NB4 (cell line): ENCODE measurements around the gene NFAT5.
A peak's percentile ranks its signal among the peaks of the same experiment; 100 is the strongest.
"Not testable (repeated sequence)": the region's sequence is repeated elsewhere in the genome, so short reads cannot be mapped to it uniquely, and the experiment has no call there.

Source experiments
- DNase-seq: peaks from one replicate; pipeline ENCODE4 v3.0.0; 2010; ENCODE audit warnings: low read depth
- H3K4me3 ChIP-seq: one replicate; pipeline ENCODE4 v1.5.1; 2011; ENCODE audit warnings: mild to moderate bottlenecking, low read depth, low read length, moderate library complexity
- MYC ChIP-seq: IDR thresholded peaks from 2 replicates; pipeline ENCODE4 v1.6.1; 2011; ENCODE audit warnings: low read depth, low read length
- POLR2A ChIP-seq: IDR thresholded peaks from 2 replicates; pipeline ENCODE4 v1.6.1; 2011; ENCODE audit warnings: mild to moderate bottlenecking; ENCODE audit not compliant: insufficient read length; ENCODE audit errors: extremely low read depth
- TF ChIP-seq, protein P1 (sequence below): IDR thresholded peaks from one replicate; pipeline ENCODE4 v1.5.1; 2012; ENCODE audit warnings: low read depth, low read length
- TF ChIP-seq, protein P2 (sequence below): IDR thresholded peaks from 2 replicates; pipeline ENCODE4 v1.6.1; 2011; ENCODE audit warnings: low read depth, low read length

NFAT5 gene

DNA sequence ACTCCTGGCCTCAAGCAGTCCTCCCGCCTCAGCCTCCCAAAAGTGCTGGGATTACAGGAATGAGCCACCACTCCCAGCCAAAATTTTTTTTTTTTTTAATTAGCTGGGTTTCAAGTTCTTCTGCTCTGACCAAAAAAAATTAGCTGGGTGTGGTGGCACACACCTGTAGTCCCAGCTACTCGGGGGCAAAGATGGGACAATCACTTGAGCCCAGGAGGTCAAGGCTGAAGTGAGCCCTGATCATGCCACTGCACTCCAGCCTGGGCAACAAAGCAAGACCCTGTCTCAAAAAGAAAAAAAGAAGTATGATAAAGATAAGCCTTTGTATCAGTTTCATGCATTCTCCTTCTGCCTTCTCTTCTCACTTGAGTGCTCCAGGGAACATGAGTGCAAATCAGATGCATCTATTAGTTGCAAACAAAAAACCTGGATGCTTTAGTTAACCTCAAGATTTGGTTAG lies 158.7 kb downstream of the NFAT5 start:
- no peak for DNase-seq
- TF ChIP-seq POLR2A (no peak), MYC (no peak)
- TF ChIP-seq, protein P1, sequence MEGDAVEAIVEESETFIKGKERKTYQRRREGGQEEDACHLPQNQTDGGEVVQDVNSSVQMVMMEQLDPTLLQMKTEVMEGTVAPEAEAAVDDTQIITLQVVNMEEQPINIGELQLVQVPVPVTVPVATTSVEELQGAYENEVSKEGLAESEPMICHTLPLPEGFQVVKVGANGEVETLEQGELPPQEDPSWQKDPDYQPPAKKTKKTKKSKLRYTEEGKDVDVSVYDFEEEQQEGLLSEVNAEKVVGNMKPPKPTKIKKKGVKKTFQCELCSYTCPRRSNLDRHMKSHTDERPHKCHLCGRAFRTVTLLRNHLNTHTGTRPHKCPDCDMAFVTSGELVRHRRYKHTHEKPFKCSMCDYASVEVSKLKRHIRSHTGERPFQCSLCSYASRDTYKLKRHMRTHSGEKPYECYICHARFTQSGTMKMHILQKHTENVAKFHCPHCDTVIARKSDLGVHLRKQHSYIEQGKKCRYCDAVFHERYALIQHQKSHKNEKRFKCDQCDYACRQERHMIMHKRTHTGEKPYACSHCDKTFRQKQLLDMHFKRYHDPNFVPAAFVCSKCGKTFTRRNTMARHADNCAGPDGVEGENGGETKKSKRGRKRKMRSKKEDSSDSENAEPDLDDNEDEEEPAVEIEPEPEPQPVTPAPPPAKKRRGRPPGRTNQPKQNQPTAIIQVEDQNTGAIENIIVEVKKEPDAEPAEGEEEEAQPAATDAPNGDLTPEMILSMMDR: no peak
- TF ChIP-seq, protein P2, sequence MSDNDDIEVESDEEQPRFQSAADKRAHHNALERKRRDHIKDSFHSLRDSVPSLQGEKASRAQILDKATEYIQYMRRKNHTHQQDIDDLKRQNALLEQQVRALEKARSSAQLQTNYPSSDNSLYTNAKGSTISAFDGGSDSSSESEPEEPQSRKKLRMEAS: no peak
- H3K4me3 ChIP-seq: peak overlapping the region; percentile 94

DNA sequence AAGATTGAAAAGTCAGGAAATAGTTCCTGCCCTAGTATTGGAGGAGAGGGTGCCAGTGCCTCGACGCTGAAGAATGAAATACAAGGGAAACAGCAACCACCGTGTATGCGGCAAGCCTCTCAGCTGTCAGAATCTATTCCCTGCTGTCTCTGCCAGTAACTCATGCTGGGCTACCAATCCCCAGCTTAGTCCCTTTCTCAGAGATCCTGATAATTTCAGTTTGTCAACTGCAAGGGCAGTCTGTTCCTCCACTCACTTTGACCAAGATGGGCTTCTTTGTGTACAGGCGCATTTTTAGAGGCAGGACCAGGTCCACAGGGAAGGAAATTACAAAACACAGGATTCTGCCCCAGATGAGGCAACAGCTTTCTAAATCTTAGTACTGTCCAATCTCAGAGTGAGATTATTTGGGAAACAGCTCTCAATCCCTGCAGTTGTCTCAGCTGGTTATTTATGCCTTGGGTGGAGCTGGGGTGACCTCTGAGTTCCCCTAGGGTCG lies 159.3 kb downstream of the NFAT5 start:
- peak; percentile 40 for DNase-seq
- peak overlapping the region; percentile 94 for H3K4me3 ChIP-seq
- TF ChIP-seq, protein P1: no peak

DNA sequence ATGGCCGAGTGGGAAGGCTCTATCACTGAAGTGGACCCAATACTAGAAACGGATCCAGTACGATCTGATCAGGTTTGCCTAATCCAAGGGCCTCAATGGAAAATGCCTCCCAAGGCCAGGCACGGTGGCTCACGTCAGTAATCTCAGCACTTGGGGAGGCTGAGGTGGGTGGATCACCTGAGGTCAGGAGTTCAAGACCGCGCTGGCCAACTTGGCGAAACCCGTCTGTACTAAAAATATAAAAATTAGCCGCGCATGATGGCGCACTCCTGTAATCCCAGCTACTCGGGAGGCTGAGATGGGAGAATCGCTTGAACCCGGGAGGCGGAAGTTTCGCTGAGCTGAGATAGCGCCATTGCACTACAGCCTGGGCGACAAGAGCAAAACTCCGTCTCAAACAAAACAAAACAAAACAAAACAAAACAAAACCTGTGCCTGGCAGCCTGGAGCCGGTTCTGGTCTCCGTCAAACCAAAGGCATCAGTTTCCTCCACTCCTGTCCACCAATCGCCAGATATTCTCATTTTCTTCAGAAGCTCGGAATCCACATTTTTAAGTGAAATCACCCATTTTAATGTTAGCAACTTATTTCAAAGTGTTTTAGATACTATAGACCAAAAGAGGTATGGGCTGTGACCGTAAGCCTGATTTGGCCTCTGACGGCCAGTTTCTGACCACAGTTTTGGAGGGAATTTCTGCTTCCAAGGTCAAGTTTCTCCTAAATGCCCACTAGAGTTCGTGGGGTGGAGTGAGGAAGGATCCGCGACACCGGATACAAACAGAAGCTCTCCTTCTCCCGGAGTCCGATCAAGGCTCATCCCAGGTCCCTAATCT lies 159.9 kb downstream of the NFAT5 start:
- no peak for DNase-seq
- H3K4me3 ChIP-seq: peak overlapping the region; percentile 94
- TF ChIP-seq, protein P2: no peak
- TF ChIP-seq POLR2A: no peak
- TF ChIP-seq, protein P1: no peak
- no peak for TF ChIP-seq MYC

DNA sequence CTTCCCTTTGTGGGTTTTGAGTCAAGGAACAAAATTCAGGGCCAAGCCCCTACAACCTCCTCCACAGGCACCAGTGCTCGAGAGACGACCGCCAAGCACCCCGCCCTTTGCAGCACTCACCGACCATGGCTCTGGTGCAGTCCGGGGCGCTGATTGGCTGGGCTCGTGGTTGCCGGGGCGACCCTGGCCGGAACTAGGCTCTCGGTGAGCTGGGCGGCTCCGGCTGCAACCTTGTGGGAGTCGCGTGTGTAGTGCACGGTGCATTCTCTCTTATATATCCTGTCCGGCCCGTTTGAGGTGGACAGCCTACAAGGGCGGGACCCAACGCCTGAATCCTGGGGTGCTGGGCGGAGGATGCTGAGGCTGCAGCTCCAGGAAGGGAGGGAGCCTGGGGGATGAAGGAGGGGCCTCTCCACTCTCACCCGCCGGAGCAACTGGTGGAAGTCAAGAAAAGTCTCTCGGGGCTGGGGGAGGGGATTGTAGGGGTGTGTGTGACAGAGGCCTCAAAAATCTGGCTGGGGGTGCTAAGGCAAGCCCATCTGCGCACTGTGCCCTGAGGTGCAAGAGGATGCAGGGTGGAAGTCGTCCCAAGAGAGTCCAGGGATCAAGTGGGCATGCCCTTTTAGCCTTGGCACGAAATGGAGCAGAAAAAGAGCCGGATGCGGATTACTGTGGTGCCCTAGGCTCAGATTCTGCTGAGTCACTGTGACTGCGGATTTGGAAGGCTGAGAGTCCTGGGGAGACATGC lies 160.7 kb downstream of the NFAT5 start, which contains the start of gene NQO1:
Gene NQO1, minus strand, starts transcription at position 248 of the 748 bp plus-strand sequence. Its CDS starts 121 bp downstream, at position 127.
- peak within 1 kb of the TSS; percentile 94 for H3K4me3 ChIP-seq
- TF ChIP-seq MYC (peak; percentile 83), POLR2A (peak; percentile 63)
- TF ChIP-seq, protein P1: no peak
- TF ChIP-seq, protein P2: peak; percentile 82
- peak; percentile 99 for DNase-seq

DNA sequence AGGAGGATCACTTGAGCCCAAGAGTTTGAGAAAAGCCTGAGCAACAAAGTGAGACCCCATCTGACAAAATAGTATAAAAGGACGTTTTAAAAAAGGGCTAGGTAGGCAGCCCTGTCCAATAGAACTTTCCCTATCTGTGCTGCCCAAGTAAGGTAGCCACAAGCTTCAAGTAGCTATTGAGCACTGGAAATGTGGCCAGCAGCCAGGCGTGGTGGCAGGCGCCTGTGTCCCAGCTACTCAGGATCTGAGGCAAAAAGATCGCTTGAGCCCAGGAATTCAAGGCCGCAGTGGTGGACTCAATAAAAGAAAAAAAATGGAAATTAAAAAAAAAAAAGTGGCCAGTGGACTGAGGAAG lies 162.1 kb downstream of the NFAT5 start:
- TF ChIP-seq, protein P2: no peak
- no peak for TF ChIP-seq POLR2A
- TF ChIP-seq, protein P1: no peak
- no peak for TF ChIP-seq MYC
- peak overlapping the region; percentile 94 for H3K4me3 ChIP-seq
- DNase-seq: peak; percentile 52

DNA sequence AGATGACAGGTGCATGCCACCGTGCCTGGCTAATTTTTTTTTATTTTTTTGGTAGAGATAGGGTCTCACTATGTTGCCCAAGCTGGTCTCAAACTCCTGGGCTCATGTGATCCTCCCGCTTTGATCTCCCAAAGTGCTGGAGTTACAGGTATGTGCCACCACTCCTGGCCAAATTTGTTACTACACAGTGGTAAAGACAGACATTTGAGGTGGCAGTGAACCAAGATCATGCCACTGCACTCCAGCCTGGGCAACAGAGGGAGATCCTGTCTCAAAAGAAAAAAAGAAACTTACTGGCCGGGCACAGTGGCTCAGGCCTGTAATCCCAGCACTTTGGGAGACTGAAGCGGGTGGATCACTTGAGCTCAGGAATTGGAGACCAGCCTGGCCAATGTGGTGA lies 163.3 kb downstream of the NFAT5 start:
- DNase-seq, H3K4me3 ChIP-seq: not testable (repeated sequence)

DNA sequence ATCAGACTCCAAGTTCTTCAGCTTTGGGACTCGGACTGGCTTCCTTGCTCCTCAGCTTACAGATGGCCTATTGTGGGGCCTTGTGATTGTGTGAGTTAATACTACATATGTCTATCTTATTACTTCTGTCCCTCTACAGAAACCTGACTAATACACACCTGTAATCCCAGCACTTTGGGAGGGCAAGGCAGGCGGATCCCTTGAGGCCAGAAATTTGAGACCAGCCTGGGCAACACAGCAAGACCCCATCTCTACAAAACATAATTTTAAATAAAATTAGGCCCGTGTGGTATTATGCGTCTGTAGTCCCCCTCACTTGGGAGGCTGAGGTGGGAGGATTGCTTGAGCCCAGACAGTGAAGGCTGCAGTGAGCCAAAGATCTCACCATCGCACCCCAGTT lies 165.5 kb downstream of the NFAT5 start:
- not testable (repeated sequence) for DNase-seq, H3K4me3 ChIP-seq
